GM21723 (cell line): ENCODE measurements around the gene LEMD1.
"Not testable (repeated sequence)": the region's sequence is repeated elsewhere in the genome, so short reads cannot be mapped to it uniquely, and the experiment has no call there.

Source experiments
- ATAC-seq: cut with Tn5 transposase; IDR thresholded peaks from one replicate; pipeline ENCODE4 v1.9.1; 2021; ENCODE audit warnings: mild to moderate bottlenecking, moderate library complexity; ENCODE audit not compliant: unreplicated experiment

The LEMD1 gene

DNA sequence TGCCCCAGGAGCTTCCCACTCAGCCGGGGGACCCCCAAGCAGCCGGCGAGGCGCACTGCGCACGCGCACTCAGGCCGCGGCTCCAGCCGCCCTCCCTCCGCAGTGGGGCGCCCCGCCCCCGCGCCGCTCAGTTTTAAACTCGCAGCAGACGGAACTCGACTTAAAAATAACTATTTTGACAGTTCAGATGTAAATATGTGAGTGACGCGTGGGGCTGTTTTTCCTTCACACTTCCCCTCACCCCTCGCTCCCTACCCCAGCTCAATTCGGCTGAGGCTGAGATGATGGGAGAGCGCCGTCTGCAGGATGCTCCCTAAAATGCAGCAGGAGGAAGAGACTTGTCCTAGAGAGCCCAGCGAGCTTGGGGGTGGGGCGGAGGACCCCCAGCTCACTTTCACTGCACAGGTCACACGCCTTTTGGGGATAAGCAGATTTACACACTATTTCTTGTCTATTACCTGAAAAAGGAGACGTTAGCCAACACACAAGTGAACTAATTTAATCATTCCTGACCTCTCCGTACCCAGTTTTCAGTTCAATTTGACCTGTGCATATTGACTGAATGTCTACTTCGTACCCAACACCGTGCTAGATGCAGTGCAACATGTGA is 8.9 kb upstream of the LEMD1 start:
- no peak for ATAC-seq

DNA sequence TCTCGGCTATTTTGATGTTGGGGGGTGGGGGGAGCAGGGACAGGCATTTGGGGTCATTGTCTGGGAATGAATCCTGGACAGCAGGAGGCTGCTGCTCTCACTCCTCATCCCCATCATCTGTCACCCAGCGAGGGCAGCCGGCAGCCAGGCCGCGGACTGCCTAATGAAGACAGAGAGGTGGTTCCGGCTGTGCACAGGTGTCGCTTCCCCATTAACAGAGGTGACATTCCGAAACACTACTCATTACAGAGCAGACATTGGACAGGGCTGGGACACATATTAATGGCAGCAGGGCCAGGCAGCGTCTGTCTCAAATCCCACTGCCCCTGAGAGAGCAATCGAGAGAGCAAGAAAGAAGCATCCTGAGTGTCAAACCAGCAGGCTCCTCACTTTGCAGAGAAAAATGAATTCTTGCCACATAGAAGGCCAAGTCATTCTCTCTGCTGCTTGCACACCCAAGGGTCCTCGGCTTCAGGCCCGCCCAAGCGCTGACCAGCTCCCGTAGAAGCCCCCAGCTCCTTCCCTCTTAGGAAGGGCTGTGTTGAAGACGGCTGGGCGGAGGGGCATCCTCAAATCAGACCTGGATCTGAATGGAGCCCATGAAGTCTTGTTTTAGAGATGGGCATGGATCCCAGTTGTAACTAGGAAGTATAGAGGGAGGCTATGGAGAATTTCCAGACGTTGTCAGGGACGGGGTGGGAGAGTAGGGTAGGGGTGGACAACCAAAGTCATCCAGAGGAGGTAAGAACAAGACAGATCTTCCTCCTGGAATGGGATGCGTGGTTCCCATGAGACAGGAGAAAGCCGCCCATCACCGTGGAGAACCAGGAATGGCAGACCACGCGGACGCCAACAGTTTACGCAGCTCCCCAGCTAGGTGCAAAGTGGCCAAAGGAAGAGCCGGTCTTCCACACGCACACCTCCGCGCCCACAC is 8.2 kb upstream of the LEMD1 start:
- no peak for ATAC-seq

DNA sequence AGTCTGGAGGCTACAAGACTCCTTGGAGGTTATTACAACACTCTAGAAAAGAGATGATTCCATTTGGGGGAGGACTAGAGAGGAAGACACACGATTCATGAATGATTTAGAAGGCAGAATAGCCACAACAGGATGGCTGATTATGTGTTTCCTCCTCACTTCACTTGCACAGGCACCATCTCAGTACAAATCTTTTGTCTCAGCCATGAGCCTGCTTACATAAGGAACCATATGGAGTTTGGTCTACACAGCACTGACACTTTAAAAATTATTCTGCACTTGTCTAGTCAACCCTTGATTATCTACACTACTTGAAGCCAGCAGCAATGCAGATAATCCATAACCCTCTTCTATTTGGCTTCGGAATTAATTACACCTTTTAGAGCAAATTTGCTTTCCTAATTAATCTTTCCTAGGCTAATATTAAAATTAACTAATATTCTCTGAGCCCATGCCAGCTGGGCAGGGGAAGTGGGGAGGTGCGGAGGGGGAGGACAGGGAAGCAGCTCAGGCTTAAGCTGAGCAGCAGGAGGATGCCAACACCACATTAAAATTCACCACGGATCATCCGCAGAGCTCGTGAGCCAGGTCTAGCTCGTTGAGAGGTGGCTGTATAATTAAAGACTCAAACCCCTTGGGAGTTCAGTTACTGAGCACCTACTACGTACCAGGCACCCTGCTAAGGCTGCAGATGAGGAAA is 3.2 kb upstream of the LEMD1 start:
- ATAC-seq, result no peak

DNA sequence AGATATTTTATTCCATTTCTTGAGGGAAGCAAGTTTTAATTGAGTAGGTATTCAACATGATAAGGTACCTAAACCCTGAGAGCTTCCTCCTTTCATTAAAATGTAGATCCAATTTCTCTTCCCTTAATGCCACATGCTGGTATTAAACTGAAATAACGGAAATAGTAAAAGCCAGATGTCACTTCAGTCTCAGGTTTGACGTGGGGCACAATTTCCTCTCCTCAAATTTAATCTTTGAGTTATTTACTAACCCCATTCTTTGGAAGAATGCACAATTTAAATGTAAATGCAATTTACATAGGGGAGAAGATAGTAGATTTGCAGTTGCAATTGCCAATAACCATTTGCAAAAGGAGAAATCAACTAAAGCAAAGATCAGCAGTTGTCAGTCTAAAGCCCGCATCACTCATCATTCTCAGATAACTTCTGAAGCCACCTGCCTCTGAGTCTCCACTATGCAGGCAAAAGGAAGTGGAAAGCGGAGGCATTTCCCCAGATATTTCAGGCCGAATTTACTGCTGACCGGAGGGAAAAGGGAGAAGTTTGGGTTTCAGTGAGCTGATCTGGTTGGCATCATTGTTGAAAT is 2.1 kb upstream of the LEMD1 start:
- no peak for ATAC-seq

DNA sequence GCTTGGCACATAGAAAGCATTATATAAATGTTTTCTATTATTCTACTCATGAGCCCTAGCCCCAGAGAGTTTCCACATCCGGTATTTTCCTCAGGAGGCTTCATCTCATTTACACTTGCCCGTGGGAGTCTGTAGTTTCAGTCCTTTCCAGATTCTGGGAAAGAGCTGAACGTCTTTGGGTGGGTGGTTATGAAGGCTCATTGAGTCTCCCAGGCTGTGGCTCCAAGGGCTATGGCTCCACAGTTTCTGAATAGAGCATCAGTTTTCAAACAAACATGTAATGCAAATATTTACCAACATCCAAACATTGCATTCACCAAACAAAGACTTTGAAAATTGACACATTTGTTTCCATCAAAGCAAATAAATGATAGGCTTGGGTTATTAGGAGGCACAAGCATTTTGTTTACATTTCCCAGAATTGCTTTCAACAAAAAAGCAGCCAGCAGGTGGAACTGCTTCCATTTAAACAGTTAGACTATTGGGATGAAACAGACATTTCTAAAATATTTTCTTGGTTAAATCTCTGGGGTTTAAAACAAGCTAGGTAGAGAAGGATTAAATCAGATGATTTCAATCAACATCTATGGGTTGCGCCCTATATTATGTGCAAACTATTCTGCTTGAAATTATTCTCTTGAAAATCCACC is 1.3 kb upstream of the LEMD1 start:
- ATAC-seq, result no peak

DNA sequence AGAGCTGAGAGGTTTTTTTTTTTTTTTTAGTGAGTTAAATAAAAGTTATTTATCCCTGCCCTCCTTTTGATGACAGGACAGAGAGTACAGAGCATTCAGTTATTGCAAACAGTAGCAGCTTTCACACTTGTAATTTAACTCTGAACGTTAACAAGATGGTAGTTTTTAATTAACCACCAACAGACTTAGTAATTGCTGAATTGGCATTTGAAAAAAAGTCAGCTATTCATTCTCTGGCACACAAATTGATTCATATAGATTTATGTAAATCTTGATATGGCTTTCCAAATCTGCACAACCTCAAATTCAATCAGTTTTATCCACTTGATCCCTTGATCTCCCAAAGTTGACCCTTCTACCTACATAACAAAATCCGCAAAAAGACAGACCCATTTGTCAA is 918 bp downstream of the LEMD1 start:
- ATAC-seq, result no peak

DNA sequence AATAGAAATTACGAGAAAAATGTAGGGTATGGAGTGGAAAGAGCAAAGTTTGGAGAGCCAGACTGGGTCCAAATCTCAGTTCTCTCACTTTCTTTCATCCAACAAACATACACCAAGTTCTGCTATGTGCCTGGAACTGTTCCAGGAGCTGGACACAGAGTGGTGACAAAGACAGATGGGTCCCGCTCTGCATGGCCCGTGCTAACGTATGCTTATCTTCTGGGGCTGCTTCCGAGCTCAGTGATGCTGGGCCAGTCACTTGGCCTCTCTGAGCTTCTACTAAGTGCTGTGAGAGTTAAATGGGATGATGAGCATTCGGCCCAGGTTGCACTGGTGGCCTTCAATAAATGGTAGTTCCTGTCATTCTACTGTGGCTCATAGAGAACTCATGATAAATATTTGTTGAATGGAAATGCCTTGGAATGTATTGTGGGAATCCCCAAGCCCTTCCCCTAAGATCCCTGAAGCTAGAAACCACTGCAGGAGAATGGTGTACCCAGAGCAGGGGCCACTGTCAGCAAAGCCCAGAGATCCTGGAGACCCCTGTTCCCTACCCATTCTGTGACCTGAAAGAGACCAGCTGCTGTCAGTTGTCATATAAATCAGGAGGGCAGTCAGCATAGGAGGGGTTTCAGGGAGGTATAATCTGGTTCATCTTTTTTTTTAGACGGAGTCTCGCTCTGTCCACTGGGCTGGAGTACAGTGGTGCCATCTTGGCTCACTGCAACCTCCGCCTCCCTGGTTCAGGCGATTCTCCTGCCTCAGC is 3.8 kb downstream of the LEMD1 start:
- ATAC-seq, result no peak

DNA sequence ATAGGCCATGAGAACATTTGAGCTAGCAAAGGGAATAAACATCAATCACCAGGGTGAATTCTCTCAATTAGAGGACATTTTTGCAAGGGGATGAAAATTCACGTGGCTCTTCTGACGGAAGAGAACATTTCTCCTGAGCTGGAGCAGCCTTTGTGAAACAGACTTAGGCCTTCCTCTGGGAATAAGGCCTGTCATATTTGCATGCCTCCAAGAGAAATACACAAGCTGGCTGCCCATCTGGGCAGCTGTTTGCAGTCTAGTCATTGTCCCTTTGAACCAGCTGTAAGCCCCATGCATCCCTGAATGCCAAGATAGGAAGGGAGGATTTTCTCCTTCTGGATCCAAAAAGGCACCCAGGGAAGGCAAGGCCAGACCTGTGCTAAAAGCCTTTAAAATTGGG is 5.5 kb downstream of the LEMD1 start:
- ATAC-seq, result no peak

DNA sequence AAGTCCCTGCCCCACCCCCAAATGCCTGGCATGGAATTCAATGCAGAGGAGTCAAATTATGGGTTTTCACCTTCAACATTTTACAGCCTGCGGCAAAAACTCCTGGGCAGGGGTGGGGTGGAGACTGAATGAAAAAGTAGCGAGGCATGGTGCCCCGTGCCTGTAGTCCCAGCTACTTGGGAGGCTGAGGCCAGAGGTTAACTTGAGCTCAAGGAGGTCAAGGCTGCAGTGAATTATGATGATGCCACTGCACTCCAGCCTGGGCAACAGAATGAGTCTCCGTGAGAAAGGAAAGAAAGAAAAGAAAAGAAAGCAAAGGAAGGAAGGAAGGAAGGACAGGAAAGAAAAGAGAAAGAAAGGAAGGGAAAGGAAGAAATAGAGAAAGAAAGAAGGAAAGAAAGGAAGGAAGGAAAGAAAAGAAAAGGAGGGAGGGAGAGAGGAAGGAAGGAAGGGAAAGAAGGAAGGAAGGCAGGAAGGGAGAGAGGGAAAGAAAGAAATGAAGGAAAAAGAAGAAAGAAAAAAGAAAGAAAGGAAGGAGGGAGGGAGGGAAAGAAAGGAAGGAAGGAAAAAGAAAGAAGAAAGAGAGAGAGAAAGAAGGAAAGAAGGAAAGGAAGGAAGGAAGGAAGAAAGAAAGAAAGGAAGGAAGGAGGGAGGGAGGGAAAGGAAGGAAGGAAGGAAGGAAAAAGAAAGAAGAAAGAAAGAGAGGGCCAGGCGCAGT is 11.1 kb downstream of the LEMD1 start:
- no peak for ATAC-seq

DNA sequence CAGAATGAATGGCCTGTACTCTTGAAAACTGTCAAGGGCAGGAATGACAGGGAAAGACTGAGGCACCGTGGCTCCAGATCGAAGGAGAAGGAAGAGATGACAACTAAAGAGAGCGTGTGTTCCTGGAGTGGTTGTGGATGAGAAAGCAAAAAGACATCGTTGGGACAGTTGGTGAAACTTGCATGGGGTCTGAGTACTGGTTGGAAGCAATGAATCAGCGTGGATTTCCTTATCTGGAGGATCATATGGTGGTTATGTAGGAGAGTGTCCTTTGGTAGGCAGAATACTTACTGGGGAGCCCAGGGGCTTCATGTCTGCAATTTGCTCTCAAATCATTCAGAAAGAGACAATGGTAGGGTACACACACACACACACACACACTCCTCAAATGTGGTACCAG is 13.9 kb downstream of the LEMD1 start:
- ATAC-seq, result no peak

DNA sequence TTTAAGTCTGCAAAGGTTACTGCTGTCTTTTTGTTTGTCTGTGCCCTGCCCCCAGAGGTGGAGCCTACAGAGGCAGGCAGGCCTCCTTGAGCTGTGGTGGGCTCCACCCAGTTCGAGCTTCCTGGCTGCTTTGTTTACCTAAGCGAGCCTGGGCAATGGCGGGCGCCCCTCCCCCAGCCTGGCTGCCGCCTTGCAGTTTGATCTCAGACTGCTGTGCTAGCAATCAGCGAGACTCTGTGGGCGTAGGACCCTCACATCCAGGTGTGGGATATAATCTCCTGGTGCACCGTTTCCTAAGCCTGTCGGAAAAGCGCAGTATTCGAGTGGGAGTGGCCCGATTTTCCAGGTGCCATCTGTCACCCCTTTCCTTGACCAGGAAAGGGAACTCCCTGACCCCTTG is 15.6 kb downstream of the LEMD1 start:
- not testable (repeated sequence) for ATAC-seq

DNA sequence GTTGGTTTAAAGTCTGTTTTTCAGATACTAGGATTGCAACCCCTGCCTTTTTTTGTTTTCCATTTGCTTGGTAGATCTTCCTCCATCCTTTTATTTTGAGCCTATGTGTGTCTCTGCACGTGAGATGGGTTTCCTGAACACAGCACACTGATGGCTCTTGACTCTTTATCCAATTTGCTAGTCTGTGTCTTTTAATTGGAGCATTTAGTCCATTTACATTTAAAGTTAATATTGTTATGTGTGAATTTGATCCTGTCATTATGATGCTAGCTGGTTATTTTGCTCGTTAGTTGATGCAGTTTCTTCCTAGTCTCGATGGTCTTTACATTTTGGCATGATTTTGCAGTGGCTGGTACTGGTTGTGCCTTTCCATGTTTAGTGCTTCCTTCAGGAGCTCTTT is 17.4 kb downstream of the LEMD1 start:
- ATAC-seq, result not testable (repeated sequence)

DNA sequence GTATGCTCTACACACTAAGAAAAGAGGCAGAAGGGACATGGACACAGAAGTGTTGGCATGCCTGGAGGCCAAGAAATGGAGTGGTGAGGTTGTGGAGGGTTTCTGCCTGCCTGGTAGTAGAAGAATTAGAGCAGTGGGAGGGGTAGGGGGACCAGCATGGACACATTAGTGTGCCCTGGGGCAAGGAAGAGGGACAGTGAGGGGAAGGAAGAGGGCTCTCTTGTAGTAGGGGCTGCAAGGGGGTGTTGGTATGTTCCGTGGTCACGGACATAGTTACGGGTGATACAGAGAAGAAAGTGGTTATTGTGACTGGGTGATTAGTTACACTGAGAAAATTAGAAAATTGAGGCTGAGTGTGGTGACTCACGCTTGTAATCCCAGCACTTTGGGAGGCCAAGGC is 23.3 kb downstream of the LEMD1 start:
- ATAC-seq, result no peak

DNA sequence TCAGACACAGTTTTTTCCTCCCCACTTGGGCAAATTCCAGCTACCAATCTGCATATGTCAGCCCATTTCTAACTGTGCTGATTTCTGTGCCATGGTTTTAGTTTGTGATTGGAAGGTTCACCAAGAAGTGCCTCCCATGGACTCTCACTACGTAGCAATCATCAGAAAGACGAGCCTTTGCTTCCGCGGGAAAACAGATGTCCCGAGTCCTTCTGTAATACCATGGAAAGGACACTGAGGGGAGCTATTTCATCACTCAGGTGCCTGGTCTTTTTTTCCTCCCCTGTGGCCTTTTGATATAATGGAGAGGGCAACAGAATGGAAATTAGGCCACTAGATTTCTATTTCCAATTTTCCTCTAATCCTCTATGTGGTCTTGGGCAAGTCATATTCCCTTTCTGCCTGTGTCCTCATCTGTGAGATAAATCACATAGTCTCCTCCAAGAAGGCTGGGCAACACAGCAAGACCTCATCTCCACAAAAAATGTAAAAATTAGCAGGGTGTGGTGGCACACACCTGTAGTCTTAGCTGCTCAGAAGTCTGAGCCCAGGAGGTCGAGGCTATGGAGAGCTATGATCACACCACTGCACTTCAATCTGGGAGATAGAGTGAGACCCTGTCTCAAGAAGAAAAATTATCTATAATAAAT is 24.8 kb downstream of the LEMD1 start:
- no peak for ATAC-seq

DNA sequence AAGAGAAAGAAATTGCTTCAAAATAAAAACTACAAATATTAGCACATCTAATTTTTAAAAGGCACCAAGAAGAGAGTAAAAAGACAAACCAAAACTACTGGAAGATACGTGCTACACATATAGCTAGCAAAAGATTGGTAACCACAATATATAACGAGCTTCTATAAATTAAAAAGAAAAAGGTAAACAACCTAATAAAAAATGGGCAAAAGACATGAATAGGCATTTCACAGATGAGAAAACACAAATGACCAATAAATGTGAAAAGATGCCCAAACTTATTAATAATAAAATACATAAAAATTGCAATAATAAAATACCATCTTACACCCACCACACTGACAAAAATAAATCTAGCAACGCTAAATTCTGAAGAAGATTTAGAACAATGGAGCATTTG is 26.2 kb downstream of the LEMD1 start:
- ATAC-seq, result no peak

DNA sequence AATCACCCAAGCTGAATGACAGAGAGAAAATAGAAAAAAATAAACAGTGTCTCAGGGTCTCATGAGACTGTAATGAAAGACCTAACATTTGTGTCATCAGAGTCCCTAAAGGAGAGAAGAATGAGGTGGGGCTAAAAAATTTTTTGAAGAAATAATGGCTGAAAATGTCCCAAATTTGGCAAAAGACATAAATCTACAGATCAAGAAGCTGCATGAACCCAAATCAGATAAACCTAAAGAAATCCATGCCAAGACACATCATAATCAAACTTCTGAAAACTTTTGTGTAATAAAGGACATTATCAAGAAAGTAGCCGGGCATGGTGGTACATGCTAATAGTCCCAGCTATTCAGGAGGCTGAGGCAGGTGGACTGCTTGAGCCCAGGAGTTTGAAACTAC is 29.2 kb downstream of the LEMD1 start:
- ATAC-seq, result no peak

DNA sequence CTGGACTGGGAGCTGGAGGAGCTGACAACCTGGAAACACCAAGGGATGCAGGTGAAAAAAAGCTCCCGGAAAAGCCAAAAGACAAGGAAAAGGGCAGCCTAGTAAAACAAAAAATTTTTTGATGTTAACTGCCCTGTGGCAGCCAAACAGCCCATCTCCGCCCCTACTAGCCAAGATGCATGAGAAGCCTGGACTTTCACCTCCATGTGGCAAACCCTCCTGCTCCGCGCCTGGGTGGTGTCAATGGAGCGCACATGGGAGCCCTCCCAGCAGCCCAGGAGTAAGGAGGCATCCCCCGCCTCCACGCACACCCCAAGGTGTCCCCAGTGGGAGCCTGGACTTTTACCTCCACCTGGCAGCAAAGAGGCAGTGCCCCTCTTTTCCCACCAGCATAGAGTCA is 30.5 kb downstream of the LEMD1 start:
- no peak for ATAC-seq

DNA sequence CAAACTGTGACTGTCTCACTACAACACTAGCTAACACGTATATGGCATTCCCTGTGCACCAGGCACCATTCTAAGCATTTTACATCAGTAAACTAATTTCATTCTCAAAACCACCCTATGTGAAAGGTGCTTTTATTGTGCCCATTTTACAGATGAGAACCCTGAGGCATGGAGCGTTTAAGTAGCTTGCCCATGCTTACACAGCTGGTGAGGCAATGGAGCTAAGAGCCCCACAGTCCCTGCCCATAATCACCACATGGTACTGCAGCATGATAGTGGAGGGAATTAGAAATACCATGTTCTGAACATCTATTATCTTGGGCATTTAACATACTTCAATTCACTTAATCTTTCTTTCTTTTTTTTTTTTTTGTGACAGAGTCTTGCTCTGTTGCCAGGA is 34.0 kb downstream of the LEMD1 start:
- no peak for ATAC-seq

DNA sequence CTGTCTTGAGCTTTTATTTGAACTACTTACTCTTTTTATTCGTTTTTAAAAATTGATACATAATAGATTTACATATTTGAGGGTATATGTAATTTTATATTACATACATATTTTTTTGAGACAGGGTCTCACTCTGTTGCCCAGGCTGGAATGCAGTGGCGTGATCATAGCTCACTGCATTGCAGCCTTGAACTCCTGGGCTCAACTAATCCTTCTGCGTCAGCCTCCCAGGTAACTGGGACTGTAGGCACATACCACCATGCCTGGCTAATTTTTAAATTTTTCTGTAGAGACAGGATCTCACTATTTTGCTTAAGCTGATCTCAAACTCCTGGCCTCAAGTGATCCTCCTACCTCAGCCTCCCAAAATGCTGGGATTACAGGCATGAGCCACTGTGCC is 38.9 kb downstream of the LEMD1 start:
- not testable (repeated sequence) for ATAC-seq
